Cardiac muscle cell (in vitro differentiated cells and primary cell): Measurements from ENCODE around the gene UQCR10. TPM values are rescaled to one million over a fixed set of nuclear protein-coding genes. Genes with fewer than 3 reads are reported as not detected.

Source experiments
- DNase-seq, 2 donors: peaks; one replicate each; pipeline versions ENCODE4 v3.0.0 to v3.0.0-alpha.2; 2010 to 2017; ENCODE audit warnings: low read depth in 1 of 2, low spot score in 1 of 2
- H3K27ac ChIP-seq: fragments of 200-600 bp; sonication (generic); 2 replicates; pipeline ENCODE4 v1.5.1; 2016
- H3K27me3 ChIP-seq: fragments of 200-600 bp; sonication (generic); 2 replicates; pipeline ENCODE4 v1.6.0; 2016; ENCODE audit warnings: control low read depth
- H3K36me3 ChIP-seq: fragments of 200-600 bp; sonication (generic); 2 replicates; pipeline ENCODE4 v1.5.1; 2016; ENCODE audit warnings: control low read depth
- H3K4me1 ChIP-seq: fragments of 200-600 bp; sonication (generic); 2 replicates; pipeline ENCODE4 v1.8.1; 2017; ENCODE audit warnings: low read depth, mild to moderate bottlenecking, mixed run types
- H3K4me3 ChIP-seq: fragments of 200-600 bp; sonication (generic); 2 replicates; pipeline ENCODE4 v1.5.1; 2016; ENCODE audit warnings: mild to moderate bottlenecking
- H3K9me3 ChIP-seq: fragments of 200-600 bp; sonication (generic); 2 replicates; pipeline ENCODE4 v1.5.1; 2017; ENCODE audit warnings: low read depth, mild to moderate bottlenecking, control low read depth
- polyA plus RNA-seq: library from polyadenylated mRNA; unstranded; fragments of >200 nt; fragmentation: Nextera tagmentation; extraction: Ambion mirVana; gene quantifications from 2 replicates; pipeline ENCODE4 v1.2.1, GENCODE V29; 2016
- total RNA-seq: library from RNA; depleted of rRNA; stranded (reverse); fragments of >200 nt; gene quantifications from 2 replicates; pipeline ENCODE4 v1.2.3, GENCODE V29; 2016
- TF ChIP-seq, protein P1 (sequence below): IDR thresholded peaks from 2 replicates; pipeline ENCODE4 v1.5.1; 2012; ENCODE audit warnings: low read depth, mild to moderate bottlenecking, low read length

UQCR10 gene
- total and polyA plus RNA-seq, 2 experiments from 2014 or later: 107 to 613 TPM

DNA sequence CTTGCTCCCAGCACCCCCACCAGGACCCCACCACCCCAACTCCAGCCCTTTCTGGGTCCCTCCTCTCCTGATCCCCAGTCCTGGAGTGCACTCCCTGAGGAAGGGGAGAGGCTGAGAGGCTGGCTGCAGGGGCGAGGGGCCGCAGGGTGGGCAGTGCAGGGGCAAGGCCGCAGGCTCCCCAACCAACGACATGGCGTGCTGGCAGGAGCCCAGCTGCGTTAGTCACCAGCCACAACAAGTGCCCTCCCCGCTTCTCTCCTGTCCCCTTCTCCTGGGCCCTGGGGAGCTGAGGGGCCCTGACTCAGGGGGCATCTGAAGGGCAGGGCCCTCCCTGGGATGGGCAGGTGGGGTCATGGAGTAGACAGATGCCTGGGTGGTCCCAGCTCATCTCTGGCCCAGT lies 45.0 kb upstream of the UQCR10 start:
- H3K36me3 ChIP-seq: no peaks in the 10 kb centered on the region
- no peak overlapping the region for H3K4me3 ChIP-seq
- no peaks in the 10 kb centered on the region for H3K4me1 ChIP-seq
- DNase-seq: no peak
- TF ChIP-seq, protein P1, sequence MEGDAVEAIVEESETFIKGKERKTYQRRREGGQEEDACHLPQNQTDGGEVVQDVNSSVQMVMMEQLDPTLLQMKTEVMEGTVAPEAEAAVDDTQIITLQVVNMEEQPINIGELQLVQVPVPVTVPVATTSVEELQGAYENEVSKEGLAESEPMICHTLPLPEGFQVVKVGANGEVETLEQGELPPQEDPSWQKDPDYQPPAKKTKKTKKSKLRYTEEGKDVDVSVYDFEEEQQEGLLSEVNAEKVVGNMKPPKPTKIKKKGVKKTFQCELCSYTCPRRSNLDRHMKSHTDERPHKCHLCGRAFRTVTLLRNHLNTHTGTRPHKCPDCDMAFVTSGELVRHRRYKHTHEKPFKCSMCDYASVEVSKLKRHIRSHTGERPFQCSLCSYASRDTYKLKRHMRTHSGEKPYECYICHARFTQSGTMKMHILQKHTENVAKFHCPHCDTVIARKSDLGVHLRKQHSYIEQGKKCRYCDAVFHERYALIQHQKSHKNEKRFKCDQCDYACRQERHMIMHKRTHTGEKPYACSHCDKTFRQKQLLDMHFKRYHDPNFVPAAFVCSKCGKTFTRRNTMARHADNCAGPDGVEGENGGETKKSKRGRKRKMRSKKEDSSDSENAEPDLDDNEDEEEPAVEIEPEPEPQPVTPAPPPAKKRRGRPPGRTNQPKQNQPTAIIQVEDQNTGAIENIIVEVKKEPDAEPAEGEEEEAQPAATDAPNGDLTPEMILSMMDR: no peak
- H3K9me3 ChIP-seq: no peaks in the 10 kb centered on the region
- H3K27me3 ChIP-seq: peaks cover 81% of the 10 kb centered on the region
- H3K27ac ChIP-seq: no peak overlapping the region

DNA sequence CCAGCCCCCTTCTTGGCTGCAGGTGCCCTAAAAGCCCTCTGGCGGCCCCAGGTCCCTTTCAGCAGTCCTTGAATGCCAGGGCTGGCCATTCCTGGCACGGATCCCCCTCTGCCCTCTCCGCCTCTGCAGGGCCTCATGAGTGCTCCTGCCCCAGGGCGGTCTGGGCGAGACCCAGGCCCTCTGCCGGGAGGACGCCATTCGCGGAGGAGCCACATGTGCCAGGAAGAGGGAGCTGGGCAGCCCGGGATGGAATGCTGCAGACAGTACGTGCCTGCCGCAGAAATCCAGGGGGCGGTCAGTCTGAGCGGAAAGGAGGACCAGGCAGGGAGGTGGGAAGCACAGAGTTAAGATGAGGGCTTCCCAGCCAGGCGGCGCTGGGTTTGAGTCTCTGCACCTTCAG lies 44.6 kb upstream of the UQCR10 start:
- Histone ChIP-seq H3K9me3 (no peaks in the 10 kb centered on the region), H3K36me3 (no peaks in the 10 kb centered on the region), H3K4me1 (no peaks in the 10 kb centered on the region), H3K27ac (no peak overlapping the region), H3K4me3 (no peak overlapping the region), H3K27me3 (peaks cover 76% of the 10 kb centered on the region)
- DNase-seq: no peak
- TF ChIP-seq, protein P1: no peak

DNA sequence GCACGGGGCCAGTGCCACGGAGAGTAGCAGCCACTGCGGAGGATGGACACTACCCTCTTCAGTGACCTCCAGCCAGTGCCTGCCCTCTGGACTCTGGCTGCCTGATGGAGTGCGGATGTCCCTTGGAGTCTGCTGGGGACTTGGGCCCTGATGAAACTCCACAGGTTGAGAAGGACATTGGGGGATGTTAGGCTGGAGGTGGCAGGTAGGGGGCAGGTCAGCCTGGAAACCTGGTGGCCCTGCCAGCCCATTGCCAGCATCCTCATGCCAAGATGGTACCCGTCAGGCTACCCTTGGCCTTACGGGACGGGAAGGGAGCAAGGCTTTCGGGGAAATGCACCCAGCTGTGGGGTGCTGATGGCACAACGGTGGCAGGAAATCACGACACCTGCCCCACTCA lies 43.4 kb upstream of the UQCR10 start:
- Histone ChIP-seq H3K9me3 (no peaks in the 10 kb centered on the region), H3K27me3 (peaks cover 65% of the 10 kb centered on the region), H3K27ac (no peak overlapping the region), H3K36me3 (no peaks in the 10 kb centered on the region), H3K4me1 (no peaks in the 10 kb centered on the region), H3K4me3 (no peak overlapping the region)
- DNase-seq: no peak
- TF ChIP-seq, protein P1: peak; percentile 2

DNA sequence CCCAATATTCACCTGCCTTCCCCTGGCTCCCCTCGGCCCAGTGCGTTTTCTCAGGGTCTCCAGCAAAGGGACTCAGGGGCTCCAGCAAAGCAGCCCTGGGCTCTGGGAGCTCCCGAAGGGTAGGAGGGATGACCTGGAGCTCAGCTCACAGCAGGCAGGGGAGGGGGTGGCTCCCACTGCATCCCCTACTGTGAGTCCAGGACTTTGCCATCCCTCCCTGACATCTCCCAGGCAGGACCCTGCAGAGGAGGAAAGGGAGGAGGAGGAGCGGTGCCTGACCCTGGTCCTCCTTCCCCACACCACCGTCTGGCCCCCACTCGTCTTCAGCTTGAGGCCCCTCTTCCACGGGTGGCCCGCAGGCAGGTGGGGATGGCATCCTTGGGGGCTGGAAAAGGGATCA lies 42.3 kb upstream of the UQCR10 start:
- Histone ChIP-seq H3K4me1 (no peaks in the 10 kb centered on the region), H3K36me3 (no peaks in the 10 kb centered on the region), H3K4me3 (no peak overlapping the region), H3K27ac (no peak overlapping the region), H3K9me3 (no peaks in the 10 kb centered on the region), H3K27me3 (peaks cover 54% of the 10 kb centered on the region)
- no peak for DNase-seq
- TF ChIP-seq, protein P1: no peak

DNA sequence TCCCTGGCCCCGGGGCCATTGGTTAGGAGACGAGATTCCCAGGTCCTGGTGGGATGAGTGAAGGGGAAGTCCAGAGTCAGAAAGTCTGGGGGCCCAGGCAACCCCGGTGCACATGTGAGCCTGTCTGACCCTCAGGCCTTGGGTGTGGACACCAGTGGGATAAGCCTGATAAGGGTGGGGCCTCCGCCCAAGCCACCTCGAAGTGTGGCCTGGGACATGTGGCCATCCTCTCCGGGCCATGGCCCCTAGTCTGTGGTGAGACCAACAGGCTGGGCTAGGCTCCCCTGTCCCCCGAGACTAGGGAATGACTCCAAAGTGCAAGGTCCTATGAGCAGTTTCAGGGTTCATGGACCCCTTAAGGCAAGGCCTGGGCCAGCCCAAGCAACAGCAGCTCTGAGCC lies 41.1 kb upstream of the UQCR10 start:
- no peak overlapping the region for H3K4me3 ChIP-seq
- no peaks in the 10 kb centered on the region for H3K4me1 ChIP-seq
- peaks cover 41% of the 10 kb centered on the region for H3K27me3 ChIP-seq
- DNase-seq: no peak
- H3K36me3 ChIP-seq: no peaks in the 10 kb centered on the region
- TF ChIP-seq, protein P1: no peak
- no peak overlapping the region for H3K27ac ChIP-seq
- H3K9me3 ChIP-seq: no peaks in the 10 kb centered on the region
